Measurements from ENCODE around the gene RASAL2.
"Not testable (repeated sequence)": the region's sequence is repeated elsewhere in the genome, so short reads cannot be mapped to it uniquely, and the experiment has no call there.

Gene RASAL2

DNA sequence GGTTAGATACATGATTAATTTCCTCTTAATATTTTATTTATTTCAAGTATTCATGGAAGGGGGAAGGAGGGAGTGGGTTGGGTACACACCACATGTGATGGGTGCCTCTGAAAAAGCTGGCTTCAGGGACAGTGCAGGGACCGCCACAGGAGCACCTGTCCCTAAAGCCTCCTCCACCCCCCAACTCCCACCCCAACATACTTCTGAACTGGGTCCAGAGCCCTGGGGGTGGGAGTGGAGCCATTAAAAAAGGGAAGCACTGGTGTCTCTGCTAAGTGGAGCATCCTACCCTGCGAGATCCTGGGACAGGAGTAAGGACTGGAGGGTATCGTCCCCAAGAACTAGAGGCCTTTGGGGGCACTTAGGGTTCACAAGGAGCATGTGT is 408.4 kb downstream of the RASAL2 start:
- DNase-seq (ENCODE audit: low read depth in 2 of 2, low spot score in 1 of 2): no peak

- DNase-seq (ENCODE audit: low read depth in 2 of 2, low spot score in 1 of 2): no peak
Measured at GRCh38 chr1:178502856-178503255, 409.0 kb downstream of the RASAL2 start.

DNA sequence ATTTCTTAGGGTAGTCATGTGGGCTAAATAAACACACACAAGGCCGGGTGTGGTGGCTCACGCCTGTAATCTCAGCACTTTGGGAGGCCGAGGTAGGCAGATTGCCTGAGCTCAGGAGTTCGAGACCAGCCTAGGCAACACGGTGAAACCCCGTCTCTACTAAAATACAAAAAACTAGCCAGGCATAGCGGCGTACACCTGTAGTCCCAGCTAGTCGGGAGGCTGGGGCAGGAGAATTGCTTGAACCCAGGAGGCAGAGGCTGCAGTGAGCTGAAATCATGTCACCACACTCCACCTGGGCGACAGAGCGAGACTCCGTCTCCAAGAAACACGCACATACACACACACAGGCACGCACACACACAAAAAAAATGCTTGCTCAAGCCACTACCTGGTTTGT is 409.4 kb downstream of the RASAL2 start:
- DNase-seq (ENCODE audit: low read depth in 2 of 2, low spot score in 1 of 2): not testable (repeated sequence)

- no peak for DNase-seq (ENCODE audit: low read depth in 2 of 2, low spot score in 1 of 2)
Measured at GRCh38 chr1:178503849-178504248, 409.9 kb downstream of the RASAL2 start.

DNA sequence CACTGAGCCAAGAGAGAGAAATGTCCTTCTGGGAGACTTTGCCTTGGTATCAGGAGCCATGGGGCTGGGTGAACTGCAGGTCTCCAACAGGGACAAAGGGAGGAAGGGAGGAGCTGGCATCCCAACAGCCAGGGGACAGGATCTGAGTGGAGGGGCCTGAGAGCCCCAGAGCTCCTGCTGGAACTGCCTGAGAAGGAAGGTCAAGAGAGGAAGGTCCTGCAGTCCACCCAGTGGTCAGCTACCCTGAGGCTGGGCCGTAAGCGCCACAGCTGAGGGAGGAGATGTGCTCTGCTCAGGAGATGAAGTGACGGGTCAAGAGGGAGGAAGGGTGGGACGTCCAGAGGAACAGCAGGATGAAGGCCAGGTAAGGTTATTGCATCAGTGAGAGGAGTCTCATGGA is 410.4 kb downstream of the RASAL2 start:
- DNase-seq (ENCODE audit: low read depth in 2 of 2, low spot score in 1 of 2): no peak

DNA sequence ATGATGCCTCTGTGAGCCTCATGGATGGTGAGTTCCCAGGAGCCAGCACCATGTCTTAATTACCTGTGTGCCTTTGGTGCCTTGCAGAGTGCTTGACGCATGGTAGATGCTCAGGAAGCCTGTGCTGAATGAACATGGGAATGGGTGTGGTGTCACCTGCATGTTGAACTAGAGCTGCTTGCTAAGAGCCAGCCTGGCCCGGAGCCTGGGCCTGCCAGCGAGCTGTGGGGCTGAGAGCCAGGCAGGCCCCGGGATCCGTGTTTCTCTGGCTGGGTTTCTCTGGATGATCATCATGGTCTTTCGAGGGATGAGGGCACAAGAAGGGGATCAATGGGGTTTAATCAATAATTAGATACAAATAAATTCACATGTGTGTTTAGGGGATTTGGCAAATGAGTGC is 412.3 kb downstream of the RASAL2 start:
- DNase-seq (ENCODE audit: low read depth in 2 of 2, low spot score in 1 of 2): no peak

DNA sequence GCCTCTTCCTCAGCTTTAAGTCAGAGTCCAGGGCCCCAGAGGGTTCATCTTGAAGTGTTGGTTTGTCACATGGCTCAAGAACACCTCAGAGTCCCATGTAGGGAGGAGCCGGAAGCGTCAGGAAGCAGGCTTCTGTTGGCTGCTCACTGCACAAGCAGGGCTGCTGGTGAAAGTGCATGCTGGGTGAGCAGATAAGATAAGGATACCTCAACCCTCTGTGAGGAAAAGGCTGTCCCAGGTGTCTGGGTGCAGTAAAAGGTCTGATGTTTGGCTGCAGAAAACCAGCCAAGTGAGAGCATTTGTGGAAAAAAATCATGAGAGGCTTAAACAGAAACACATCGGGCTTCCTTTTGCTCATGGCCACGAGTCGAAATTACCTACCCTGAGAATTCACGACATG is 412.8 kb downstream of the RASAL2 start:
- no peak for DNase-seq (ENCODE audit: low read depth in 2 of 2, low spot score in 1 of 2)

DNA sequence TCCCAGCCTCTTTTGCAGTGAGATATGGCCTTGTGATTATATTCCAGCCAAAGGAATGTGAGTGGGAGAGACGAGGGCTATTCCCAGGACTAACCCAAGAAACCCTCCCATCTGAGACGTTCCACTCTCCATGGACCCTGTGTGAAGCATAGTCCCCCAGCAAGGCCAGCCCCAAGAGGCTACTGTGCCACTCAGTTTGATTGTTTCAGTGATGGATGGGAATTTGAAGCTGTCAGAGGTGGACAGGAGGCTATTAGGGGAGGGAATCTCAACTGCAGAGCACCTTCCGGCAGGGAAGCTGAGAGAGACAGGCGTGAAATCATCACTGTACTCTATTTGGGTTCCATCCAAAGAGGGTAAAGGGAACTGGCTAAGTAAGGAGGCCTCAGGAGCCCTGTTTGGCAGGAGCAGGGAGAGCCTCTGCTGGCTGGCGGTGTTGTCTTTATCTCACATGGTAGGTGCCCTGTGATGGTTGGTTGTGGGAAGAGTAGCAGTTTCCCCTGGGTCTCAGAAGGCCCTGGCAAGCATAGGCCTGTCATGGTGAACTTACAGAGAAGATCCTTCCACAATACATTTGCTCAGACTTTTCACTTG is 415.6 kb downstream of the RASAL2 start:
- DNase-seq (ENCODE audit: low read depth in 2 of 2, low spot score in 1 of 2): no peak

- no peak for DNase-seq (ENCODE audit: low read depth in 2 of 2, low spot score in 1 of 2)
Measured at GRCh38 chr1:178510155-178510554, 416.3 kb downstream of the RASAL2 start.

DNA sequence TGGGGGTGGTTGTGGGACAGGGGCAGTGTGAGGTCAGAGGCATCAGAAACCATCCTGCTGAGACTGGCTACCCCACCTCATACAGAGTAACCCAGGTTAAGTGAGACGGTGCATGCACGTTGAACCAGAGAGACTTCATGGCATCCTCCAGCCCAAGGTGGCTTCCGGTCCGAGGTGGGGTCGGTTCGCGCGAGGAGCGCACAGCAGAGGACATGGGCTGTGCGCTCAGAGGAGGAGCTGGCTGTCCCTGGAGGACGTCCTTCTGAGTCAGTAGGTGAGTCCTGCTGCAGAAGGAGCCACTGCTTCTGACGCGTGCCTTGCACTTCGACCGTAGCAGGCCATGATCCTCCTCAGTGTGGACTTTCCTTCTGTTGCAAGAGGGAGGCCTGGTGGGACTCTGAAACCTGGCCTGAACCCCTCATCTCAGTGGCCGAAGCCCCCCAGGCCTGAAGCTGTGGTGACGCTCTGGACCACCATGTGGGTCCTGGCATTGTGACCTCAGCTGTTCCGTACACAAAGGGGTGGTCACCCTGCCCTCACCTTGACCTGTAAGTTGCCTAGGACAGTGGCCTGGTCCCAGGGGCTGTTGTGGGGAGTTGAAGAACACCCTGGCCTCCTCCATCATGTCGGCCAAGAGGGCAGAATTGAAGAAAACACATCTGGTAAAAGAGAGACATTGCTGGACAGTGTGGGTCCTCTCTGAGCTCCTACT is 418.8 kb downstream of the RASAL2 start, which contains the start of gene TEX35:
TEX35 (plus strand) TSS at position 544 of the 712 bp plus-strand sequence; CDS start at position 624, 80 bp downstream.
- no peak for DNase-seq (ENCODE audit: low read depth in 2 of 2, low spot score in 1 of 2)

DNA sequence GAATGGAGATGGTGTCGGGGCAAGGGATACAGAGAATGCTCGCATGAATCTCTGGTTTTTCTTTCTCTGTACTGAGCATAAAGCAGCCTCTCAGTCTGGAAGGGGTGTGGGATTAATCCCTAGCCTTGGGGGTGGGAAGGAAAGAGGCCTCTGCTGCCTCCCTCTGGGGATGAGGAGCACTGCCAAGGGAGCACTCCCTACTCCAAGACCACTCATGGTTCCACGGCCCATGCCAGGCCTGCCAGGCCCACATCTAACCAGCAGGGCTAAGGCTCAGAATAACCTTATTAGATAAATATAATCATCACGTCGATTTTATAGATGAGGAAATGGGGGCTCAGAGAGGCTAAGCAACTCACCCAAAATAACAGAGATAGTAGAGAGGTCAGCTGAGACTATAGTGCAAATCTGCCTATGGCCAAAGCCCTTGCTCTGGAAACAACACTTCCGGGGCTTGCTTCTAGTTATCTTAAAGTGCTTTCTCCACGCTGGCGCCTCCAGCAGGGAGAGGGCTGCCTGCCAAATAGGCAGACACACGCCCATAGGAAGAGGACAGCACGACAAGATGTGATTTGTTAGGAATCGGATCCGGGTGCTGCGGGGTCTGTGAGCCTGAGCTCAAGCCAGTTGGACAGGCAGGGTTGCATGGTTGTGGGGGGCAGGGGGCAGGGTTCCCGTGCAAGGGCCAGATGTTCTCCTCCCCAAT is 419.5 kb downstream of the RASAL2 start:
- no peak for DNase-seq (ENCODE audit: low read depth in 2 of 2, low spot score in 1 of 2)

DNA sequence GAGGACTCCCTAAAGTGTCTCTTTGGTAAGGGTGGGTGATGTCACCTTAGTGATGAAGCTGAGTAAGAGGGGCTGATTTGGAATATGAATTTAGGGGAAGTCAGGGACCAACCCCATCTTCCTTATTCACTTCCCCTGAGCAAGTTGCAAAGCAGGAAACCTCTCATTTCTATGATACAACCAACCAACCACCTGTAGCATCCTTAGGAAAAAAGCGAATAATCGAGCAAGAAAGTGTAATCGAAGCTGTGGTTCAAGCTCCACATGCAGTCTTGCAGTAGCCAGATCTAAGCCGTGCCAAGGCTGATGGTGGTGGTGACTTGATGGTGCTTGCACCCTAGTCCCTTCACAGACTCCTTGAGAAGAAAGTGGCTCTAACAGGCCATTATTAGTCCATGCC is 422.2 kb downstream of the RASAL2 start:
- DNase-seq (ENCODE audit: low read depth in 2 of 2, low spot score in 1 of 2): no peak

- DNase-seq (ENCODE audit: low read depth in 2 of 2, low spot score in 1 of 2): no peak
Measured at GRCh38 chr1:178518894-178519293, 425.0 kb downstream of the RASAL2 start.

- no peak for DNase-seq (ENCODE audit: low read depth in 2 of 2, low spot score in 1 of 2)
Measured at GRCh38 chr1:178520803-178521202, 426.9 kb downstream of the RASAL2 start.

- no peak for DNase-seq (ENCODE audit: low read depth in 2 of 2, low spot score in 1 of 2)
Measured at GRCh38 chr1:178521241-178521640, 427.3 kb downstream of the RASAL2 start.

GRCh38 chr1:178527117-178527516 is 433.2 kb downstream of the RASAL2 start:
- no peak for DNase-seq (ENCODE audit: low read depth in 2 of 2, low spot score in 1 of 2)

- no peak for DNase-seq (ENCODE audit: low read depth in 2 of 2, low spot score in 1 of 2)
Measured at GRCh38 chr1:178528228-178528952, 434.5 kb downstream of the RASAL2 start.

DNA sequence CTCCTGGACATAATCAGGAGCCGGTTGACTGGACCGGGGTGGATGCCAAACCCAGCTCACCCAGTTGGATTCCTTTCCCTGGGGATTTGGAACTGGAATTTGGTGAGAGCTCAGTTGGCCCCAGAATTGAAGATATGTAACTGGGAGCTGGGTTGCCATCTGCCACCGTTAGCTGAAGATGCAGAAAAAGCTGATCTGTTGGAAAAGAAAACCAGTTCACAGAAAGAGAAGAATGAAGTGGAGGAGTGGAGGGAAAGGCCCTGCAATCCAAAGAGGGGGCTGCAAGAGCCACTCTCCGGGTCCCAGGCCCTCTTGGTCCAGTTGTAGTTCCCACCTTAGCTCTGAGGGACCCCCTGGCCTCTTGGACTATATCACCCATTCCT is 435.0 kb downstream of the RASAL2 start:
- DNase-seq (ENCODE audit: low read depth in 2 of 2, low spot score in 1 of 2): no peak

- DNase-seq (ENCODE audit: low read depth in 2 of 2, low spot score in 1 of 2): no peak
Measured at GRCh38 chr1:178529364-178530036, 435.6 kb downstream of the RASAL2 start.

- no peak for DNase-seq (ENCODE audit: low read depth in 2 of 2, low spot score in 1 of 2)
Measured at GRCh38 chr1:178530037-178530402, 436.1 kb downstream of the RASAL2 start.

DNA sequence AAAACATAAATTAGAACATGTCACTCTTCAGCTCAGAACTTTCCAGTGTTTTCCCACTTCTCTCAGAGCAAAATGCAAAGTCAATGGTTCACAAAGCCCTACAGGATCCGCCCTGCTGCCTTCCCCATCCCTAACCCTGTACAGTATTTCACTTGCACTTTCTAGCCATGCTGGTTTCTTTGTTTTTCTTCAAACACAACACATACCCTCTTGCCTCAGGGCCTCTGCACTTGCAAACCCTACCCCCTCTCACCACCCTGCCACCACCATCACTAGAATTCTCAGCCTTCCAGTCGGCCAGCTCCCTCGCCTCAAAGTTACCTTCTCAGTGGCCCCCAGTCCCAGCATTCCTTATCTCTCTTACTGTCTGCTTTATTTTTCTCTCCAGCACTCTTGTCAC is 436.6 kb downstream of the RASAL2 start:
- no peak for DNase-seq (ENCODE audit: low read depth in 2 of 2, low spot score in 1 of 2)

All from stimulated activated CD8-positive, alpha-beta memory T cell treated with anti-CD3 and anti-CD28 coated beads, Interleukin-4, amount 100 ng/mL, for 1 hour (primary cell).